Suprapubic skin (tissue), 4 donors: ENCODE measurements around the gene ADAMTS7. TPM values are rescaled to one million over a fixed set of nuclear protein-coding genes. Genes with fewer than 3 reads are reported as not detected.
"Not testable (repeated sequence)": the region's sequence is repeated elsewhere in the genome, so short reads cannot be mapped to it uniquely, and the experiment has no call there.

Experiments used
- DNase-seq, 2 donors: peaks; one replicate each; pipeline ENCODE4 v3.0.0-alpha.2; 2019; ENCODE audit warnings: low spot score in 2 of 2
- H3K27ac ChIP-seq: fragments of 200-600 bp; sonication (generic); one replicate; pipeline ENCODE4 v1.5.1; 2019
- H3K27me3 ChIP-seq: fragments of 200-600 bp; sonication (generic); one replicate; pipeline ENCODE4 v1.5.1; 2019
- H3K36me3 ChIP-seq: fragments of 200-600 bp; sonication (generic); one replicate; pipeline ENCODE4 v1.5.1; 2019
- H3K4me1 ChIP-seq: fragments of 200-600 bp; sonication (generic); one replicate; pipeline ENCODE4 v1.5.1; 2019
- H3K4me3 ChIP-seq: fragments of 200-600 bp; sonication (generic); one replicate; pipeline ENCODE4 v1.5.1; 2019; ENCODE audit warnings: mild to moderate bottlenecking
- H3K9me3 ChIP-seq: fragments of 200-600 bp; sonication (generic); one replicate; pipeline ENCODE4 v1.5.1; 2019
- CTCF ChIP-seq, 2 donors: fragments of 200-600 bp in 1 of 2; fragments of 450-650 bp in 1 of 2; sonication (generic) in 1 of 2; IDR thresholded peaks; one replicate each; pipeline ENCODE4 v1.5.1; 2016 to 2019; ENCODE audit warnings: antibody characterized with exemption in 2 of 2, mild to moderate bottlenecking in 1 of 2, moderate library complexity in 1 of 2
- EP300 ChIP-seq: sonication (generic); formaldehyde crosslinking; IDR thresholded peaks from one replicate; pipeline ENCODE4 v1.6.1; 2017; ENCODE audit warnings: antibody characterized with exemption
- POLR2A ChIP-seq, 2 donors: fragments of 450-650 bp; IDR thresholded peaks; one replicate each; pipeline ENCODE4 v1.6.1; 2017; ENCODE audit warnings: antibody characterized with exemption in 2 of 2, mild to moderate bottlenecking in 2 of 2, moderate library complexity in 2 of 2
- POLR2AphosphoS5 ChIP-seq, 3 donors: sonication (generic); formaldehyde crosslinking; IDR thresholded peaks; one replicate each; pipeline ENCODE4 v1.6.1; 2017; ENCODE audit warnings: antibody characterized with exemption in 3 of 3
- WGBS: methylation state at CpG from one replicate; pipeline ENCODE4 v1.1.5; 2018; 5-methylcytosine and 5-hydroxymethylcytosine counted together
- total RNA-seq, 4 donors: library from RNA; depleted of rRNA; stranded (reverse); fragments of >200 nt; gene quantifications; one replicate each; pipeline ENCODE4 v1.1.0, GENCODE V29; 2016

Gene ADAMTS7
- total RNA-seq, 4 donors from 2014 or later, result 1.1 to 1.2 (median 1.2) TPM

DNA sequence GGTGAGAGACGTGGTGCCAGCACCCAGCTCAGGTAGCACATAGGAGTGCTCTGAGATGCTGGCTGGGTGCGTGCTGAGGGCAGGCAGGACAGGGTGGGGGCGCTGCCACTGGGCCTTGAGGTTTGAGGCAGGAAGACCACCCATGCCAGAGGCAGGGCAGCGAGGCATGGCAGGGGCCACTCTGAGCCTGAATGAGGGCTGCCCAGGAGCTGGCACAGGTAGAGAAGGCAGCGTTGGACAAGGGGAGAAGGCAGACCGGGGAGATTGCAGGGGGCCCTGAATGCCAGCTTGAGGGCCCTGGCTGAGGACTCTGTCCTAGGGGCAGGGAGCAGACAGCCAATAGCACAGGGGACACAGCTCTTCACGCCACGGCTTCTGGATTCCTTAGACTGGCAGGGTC lies 50.2 kb downstream of the ADAMTS7 start:
- H3K27ac ChIP-seq, result peak overlapping the region; percentile 4

DNA sequence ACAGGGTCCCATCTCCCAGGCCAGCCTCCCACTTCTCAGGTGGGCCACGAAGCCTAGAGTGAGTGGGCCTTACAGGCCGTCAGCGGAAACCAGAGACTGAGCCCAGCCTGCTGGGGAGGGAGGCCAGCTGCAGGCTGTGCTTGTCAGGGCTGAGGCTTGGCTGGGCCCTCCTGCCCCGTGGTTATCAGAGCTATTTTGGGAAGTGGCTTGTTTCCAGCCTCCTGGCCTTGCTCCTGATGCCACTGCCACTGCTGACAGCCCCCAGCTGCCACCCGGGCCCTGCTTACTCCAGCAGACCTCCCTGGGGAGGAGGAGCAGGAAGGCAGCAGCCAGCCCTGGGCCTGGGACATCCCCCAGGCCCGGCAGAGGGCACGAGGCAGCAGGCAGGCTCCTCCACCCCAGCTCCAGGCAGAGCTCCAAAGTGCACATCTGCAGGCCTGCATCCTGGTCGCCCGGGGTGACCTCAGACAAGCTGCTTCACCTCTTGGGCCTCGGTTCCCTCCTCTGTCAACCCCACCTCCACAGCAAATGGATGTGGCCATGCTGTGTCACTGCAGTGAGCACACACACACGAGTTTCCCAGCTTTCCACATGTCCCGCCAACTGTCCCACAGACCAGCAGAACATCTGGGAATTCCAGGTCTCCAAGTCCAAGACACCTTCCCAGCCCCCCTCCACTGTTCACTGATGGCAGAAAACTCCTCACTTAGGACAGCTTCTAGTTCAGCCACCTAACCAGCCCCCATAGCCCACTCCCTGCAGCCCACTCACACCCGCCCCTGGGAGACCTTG lies 51.0 kb downstream of the ADAMTS7 start:
- DNase-seq, result peak in 1 of 2 donors; percentile 70
- Histone ChIP-seq H3K27ac (peak overlapping the region; percentile 27), H3K4me1 (peaks cover 66% of the 10 kb centered on the region)
- WGBS, result 24% methylated on average over 6 of the region's 13 CpGs
- not testable (repeated sequence) for H3K27me3 ChIP-seq, H3K4me3 ChIP-seq, H3K9me3 ChIP-seq, H3K36me3 ChIP-seq

More for the DNA sequence above, 50.2 kb downstream of the ADAMTS7 start:
- WGBS, result 91% methylated on average over 8 of the region's 8 CpGs
- Histone ChIP-seq H3K36me3 (no peaks in the 10 kb centered on the region), H3K4me3 (no peak overlapping the region), H3K27me3 (no peaks in the 10 kb centered on the region), H3K4me1 (peaks cover 61% of the 10 kb centered on the region), H3K9me3 (no peaks in the 10 kb centered on the region)
- TF ChIP-seq CTCF (IDR thresholded peaks at IDR 0.05) (no peak), POLR2A (IDR thresholded peaks at IDR 0.05) (no peak), POLR2AphosphoS5 (IDR thresholded peaks at IDR 0.05) (no peak), EP300 (no peak)
- peak in 1 of 2 donors; percentile 54 for DNase-seq

DNA sequence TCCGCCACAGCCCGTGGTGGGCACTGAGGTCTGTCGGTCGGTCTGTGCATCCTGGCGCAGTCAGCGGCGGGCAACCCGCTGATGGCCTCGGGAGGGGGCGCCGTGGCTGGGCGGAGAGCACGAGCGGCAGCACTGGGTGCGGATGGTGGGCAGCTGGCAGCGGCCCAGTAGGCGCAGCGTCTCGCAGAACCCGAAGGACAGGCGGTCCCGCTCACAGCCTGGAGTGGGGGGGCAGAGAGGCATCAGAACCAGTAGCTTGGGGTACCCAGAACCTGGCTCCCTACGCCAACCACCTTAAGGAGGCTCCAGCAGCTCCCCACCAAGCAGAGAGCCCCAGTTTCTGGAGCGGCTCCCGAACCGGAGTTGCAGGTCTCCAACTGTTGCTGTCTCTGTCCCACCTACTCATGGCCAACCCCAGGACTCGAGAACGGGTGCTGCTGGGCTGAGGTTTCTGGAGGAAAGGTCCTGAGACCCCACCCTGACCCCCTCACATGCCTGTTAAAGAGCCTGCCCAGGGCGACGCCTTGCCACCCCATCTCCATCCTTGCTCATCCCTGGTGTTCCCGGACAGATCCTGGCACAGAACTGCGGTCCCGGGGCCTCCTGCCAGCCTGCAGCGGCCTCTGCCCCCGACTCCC lies 51.8 kb downstream of the ADAMTS7 start:
- not testable (repeated sequence) for H3K27me3 ChIP-seq, H3K36me3 ChIP-seq, H3K9me3 ChIP-seq, H3K4me3 ChIP-seq
- Histone ChIP-seq H3K4me1 (peaks cover 66% of the 10 kb centered on the region), H3K27ac (peak overlapping the region; percentile 27)
- peak in 1 of 2 donors; percentile 66 for DNase-seq
- WGBS, result 68% methylated on average over 19 of the region's 35 CpGs

DNA sequence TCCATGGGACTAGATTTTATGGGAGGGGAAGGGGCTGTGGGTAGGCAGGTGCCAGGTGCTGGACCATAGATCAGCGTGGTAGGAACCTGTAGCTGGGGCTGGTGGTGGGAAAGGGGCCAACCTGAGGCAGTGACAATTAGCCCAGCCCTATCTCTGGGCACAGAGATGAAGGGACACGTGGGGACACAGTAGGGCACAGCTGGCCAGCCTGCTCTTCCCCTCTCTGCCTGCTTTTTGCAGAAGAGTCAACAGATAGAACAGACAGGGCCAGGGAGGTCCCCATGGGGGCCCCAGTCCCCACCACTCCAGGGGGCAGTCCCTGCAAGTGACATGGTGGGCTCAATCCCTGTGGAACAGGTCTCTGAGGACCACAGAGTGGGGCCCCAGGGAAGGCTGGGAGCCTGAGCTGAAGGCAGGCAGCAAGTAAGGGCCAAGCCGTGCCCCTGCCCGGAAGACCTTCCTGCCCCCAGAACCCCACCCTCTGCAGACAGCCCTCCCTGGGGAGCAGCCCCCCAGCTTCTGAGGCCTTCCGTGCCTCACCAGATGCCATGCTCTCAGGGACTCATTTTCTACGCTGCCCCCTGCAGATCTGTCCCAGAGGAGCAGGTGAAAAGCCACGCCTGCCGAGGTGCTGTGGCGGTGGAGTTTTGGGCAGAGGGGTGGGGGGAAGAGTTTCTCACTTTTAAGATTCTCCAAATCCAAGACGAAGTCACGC lies 52.6 kb downstream of the ADAMTS7 start:
- peak in 1 of 2 donors; percentile 45 for DNase-seq
- WGBS, result 80% methylated on average over 9 of the region's 11 CpGs
- not testable (repeated sequence) for H3K36me3 ChIP-seq, H3K9me3 ChIP-seq, H3K4me3 ChIP-seq, H3K27ac ChIP-seq, H3K27me3 ChIP-seq
- H3K4me1 ChIP-seq, result peaks cover 64% of the 10 kb centered on the region

GRCh38 chr15:78758084-78758483 lies 53.2 kb downstream of the ADAMTS7 start:
- H3K27ac ChIP-seq, H3K36me3 ChIP-seq, H3K4me3 ChIP-seq, H3K9me3 ChIP-seq, H3K27me3 ChIP-seq: not testable (repeated sequence)
- DNase-seq, result peak in 1 of 2 donors; percentile 46
- peaks cover 58% of the 10 kb centered on the region for H3K4me1 ChIP-seq
- 100% methylated on average over 1 of the region's 8 CpGs for WGBS

GRCh38 chr15:78757636-78757905 lies 53.7 kb downstream of the ADAMTS7 start:
- peaks cover 58% of the 10 kb centered on the region for H3K4me1 ChIP-seq
- 98% methylated on average over 7 of the region's 10 CpGs for WGBS

GRCh38 chr15:78756781-78757635 lies 54.3 kb downstream of the ADAMTS7 start:
- not testable (repeated sequence) for H3K36me3 ChIP-seq, H3K27me3 ChIP-seq, H3K9me3 ChIP-seq, H3K4me3 ChIP-seq
- peaks cover 56% of the 10 kb centered on the region for H3K4me1 ChIP-seq
- H3K27ac ChIP-seq, result peak overlapping the region; percentile 76
- DNase-seq, result peak in 1 of 2 donors; percentile 92
- WGBS, result 22% methylated on average over 11 of the region's 25 CpGs

More at GRCh38 chr15:78757636-78757905, 53.7 kb downstream of the ADAMTS7 start:
- no peak for DNase-seq
- Histone ChIP-seq H3K36me3 (no peaks in the 10 kb centered on the region), H3K27me3 (no peaks in the 10 kb centered on the region), H3K4me3 (no peak overlapping the region), H3K27ac (peak overlapping the region; percentile 76), H3K9me3 (no peaks in the 10 kb centered on the region)
- no peak for TF ChIP-seq CTCF (IDR thresholded peaks at IDR 0.05)
- no peak for TF ChIP-seq POLR2A (IDR thresholded peaks at IDR 0.05)
- TF ChIP-seq POLR2AphosphoS5 (IDR thresholded peaks at IDR 0.05), result no peak
- TF ChIP-seq EP300, result no peak
